Choroid plexus epithelial cell (primary cell): ENCODE data around the gene PKD2L1.
"Not testable (repeated sequence)": the region's sequence is repeated elsewhere in the genome, so short reads cannot be mapped to it uniquely, and the experiment has no call there.

Source experiments
- DNase-seq: peaks from one replicate; pipeline ENCODE4 v3.0.0-alpha.2; 2010; ENCODE audit warnings: low read depth
- H3K4me3 ChIP-seq: 2 replicates; pipeline ENCODE4 v1.5.1; 2011; ENCODE audit warnings: low read depth, mild to moderate bottlenecking, control low read depth, low read length, moderate library complexity
- CTCF ChIP-seq: conservative IDR thresholded peaks from 2 replicates; pipeline ENCODE4 v1.5.1; 2011; ENCODE audit warnings: low read depth, mild to moderate bottlenecking, control low read depth, inconsistent platforms, low read length, moderate library complexity

Gene PKD2L1

GRCh38 chr10:100330079-100330478 lies at the start of gene PKD2L1:
Gene PKD2L1 (minus strand): TSS chr10:100330228. CDS start chr10:100330103, 125 bp downstream.
- H3K4me3 ChIP-seq, result no peak within 1 kb of the TSS
- DNase-seq, result no peak
- no peak for TF ChIP-seq CTCF

GRCh38 chr10:100377830-100378229 lies 47.8 kb upstream of the PKD2L1 start:
- no peak overlapping the region for H3K4me3 ChIP-seq
- no peak for DNase-seq
- no peak for TF ChIP-seq CTCF

GRCh38 chr10:100376656-100377055 lies 46.6 kb upstream of the PKD2L1 start:
- H3K4me3 ChIP-seq, DNase-seq: not testable (repeated sequence)

- DNase-seq, H3K4me3 ChIP-seq: not testable (repeated sequence)
These were observed 44.8 kb upstream of the PKD2L1 start for GRCh38 chr10:100374677-100375353.

GRCh38 chr10:100374200-100374655 lies 44.2 kb upstream of the PKD2L1 start:
- H3K4me3 ChIP-seq, result peak overlapping the region; percentile 65
- no peak for TF ChIP-seq CTCF
- DNase-seq, result no peak

GRCh38 chr10:100373298-100374199 lies 43.5 kb upstream of the PKD2L1 start:
- TF ChIP-seq CTCF, result no peak
- DNase-seq, result peak; percentile 100
- H3K4me3 ChIP-seq, result peak overlapping the region; percentile 65

GRCh38 chr10:100372415-100373297 lies 42.6 kb upstream of the PKD2L1 start:
- no peak for DNase-seq
- H3K4me3 ChIP-seq, result peak overlapping the region; percentile 50
- TF ChIP-seq CTCF, result no peak
